Activated naive CD4-positive, alpha-beta T cell treated with anti-CD3 and anti-CD28 coated beads, Interleukin-2, amount 10 ng/mL, durations not matched to agents 5 hours and 36 hours (primary cell): ENCODE measurements around the gene TCF12. TPM values are rescaled to one million over a fixed set of nuclear protein-coding genes. Genes with fewer than 3 reads are reported as not detected.

Experiments used
- total RNA-seq, 2 experiments: library from RNA; stranded (reverse); gene quantifications; one replicate each; pipeline ENCODE4 v1.2.3, GENCODE V29; 2021

Gene TCF12
- total RNA-seq = 10 to 100 TPM; 59.4 to 60.4 TPM

DNA sequence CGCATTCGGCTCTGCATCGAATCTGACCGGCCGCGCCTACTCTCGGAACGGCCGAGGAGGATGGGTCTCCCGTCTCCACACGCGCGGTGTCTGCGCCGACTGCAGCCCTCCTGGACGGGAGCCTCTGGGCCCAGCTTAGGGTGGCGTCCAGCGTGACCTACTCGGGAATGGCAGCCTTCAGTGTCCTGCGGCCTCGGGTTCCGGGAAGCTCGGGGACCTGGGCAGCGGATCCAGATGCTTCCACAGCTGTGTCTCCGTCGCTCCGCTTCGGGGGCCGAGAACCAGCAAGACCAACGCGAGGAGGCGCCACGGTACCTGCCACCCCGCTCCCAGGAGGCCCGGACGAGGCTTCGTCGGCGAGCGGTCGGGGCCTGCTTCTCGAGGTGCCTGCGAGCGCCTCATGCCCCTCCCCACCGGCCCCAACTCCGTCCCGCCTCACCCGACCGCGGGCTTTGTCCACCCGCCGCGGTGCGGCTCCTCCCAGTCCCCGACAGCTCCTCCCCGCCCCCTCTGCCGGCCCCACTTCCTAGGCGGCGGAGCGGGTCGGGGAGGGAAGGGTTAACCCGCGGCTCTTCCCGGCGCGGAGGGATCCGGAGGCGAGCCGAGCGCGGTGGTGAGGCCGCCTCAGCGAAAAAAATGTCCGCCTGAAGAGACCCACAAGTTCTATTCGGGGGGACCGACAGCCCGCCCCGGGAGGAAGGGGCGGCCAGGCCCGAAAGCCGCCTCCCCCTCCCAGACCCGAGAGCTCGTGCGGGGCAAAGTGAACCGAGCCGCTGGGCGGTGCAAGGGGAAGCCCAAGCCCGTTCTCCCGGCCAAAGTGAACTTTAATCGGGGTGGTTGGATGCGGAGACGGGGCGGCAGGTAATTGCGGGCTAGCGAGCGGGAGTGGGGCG lies at the start of gene TCF12:
TCF12 (plus strand) TSS at position 599 of the 893 bp plus-strand sequence. CDS start 1,270 bp downstream, outside the sequence.

Other genes with a start within 250 kb of the TCF12 start
- gene ZNF280D, start 185.1 kb upstream of the TCF12 start, total RNA-seq = 10 to 100 TPM; 27.2 to 29.5 TPM